ENCODE measurements around the gene TIMM13. TPM values are rescaled to one million over a fixed set of nuclear protein-coding genes. Genes with fewer than 3 reads are reported as not detected.
"Not testable (repeated sequence)": the region's sequence is repeated elsewhere in the genome, so short reads cannot be mapped to it uniquely, and the experiment has no call there.

The TIMM13 gene
- total RNA-seq, 2 donors from 2014 or later, result 52.0 to 52.3 TPM

DNA sequence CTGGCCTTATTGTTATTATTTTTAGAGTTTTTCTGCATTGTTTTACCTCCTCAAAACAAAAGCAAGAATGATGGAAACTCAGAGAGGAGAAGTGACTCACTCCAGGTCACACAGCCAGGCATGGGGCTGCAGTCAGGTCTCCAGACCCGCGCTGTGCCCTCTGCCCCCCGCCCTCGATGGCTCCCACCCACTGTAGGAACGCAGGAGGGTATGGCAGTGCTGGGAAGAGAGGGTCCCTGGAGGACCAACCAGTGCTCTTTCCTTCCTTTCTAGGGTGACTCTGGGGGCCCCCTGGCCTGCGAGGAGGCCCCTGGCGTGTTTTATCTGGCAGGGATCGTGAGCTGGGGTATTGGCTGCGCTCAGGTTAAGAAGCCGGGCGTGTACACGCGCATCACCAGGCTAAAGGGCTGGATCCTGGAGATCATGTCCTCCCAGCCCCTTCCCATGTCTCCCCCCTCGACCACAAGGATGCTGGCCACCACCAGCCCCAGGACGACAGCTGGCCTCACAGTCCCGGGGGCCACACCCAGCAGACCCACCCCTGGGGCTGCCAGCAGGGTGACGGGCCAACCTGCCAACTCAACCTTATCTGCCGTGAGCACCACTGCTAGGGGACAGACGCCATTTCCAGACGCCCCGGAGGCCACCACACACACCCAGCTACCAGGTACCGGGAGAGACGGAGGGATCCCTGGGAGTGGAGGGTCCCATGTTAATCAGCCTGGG, 5.6 kb downstream of the TIMM13 start:
- no peak for DNase-seq (ENCODE audit: low spot score)
- WGBS, result 91% methylated on average over 23 of the region's 23 CpGs
- Histone ChIP-seq H3K4me3 (no peak overlapping the region), H3K36me3 (peaks cover 0 to 3% of the 10 kb centered on the region in 2 donors), H3K9me3 (no peaks in the 10 kb centered on the region), H3K27ac (no peak overlapping the region), H3K27me3 (replicated peaks; ENCODE audit: insufficient read depth) (no peaks in the 10 kb centered on the region), H3K4me1 (replicated peaks) (peaks cover 14% of the 10 kb centered on the region)
- no peak for TF ChIP-seq POLR2A (IDR thresholded peaks at IDR 0.05)
- TF ChIP-seq, protein P1, sequence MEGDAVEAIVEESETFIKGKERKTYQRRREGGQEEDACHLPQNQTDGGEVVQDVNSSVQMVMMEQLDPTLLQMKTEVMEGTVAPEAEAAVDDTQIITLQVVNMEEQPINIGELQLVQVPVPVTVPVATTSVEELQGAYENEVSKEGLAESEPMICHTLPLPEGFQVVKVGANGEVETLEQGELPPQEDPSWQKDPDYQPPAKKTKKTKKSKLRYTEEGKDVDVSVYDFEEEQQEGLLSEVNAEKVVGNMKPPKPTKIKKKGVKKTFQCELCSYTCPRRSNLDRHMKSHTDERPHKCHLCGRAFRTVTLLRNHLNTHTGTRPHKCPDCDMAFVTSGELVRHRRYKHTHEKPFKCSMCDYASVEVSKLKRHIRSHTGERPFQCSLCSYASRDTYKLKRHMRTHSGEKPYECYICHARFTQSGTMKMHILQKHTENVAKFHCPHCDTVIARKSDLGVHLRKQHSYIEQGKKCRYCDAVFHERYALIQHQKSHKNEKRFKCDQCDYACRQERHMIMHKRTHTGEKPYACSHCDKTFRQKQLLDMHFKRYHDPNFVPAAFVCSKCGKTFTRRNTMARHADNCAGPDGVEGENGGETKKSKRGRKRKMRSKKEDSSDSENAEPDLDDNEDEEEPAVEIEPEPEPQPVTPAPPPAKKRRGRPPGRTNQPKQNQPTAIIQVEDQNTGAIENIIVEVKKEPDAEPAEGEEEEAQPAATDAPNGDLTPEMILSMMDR (IDR thresholded peaks at IDR 0.05), result no peak
- TF ChIP-seq POLR2AphosphoS5 (IDR thresholded peaks at IDR 0.05), result no peak
- intact Hi-C loops (cut with DNase I), result no loop called here

DNA sequence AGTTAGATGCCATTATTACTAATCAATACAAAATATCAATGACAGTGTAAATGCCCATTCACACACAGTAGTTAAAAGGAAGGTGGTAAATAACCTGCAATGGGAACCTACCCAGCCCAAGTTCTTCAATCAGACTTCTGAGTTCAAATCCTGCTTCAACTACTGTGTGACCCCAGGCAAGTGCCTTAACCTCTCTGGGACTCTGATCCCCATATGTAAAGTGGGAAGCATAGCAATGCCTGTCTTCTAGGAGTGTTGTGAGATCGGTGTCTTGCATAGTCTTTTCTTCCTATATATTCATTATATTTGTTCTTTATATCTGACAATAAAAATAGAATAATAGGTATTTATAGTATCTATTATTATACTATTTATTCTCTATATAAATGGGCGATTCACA, 6.9 kb downstream of the TIMM13 start:
- Histone ChIP-seq H3K4me1 (replicated peaks) (peaks cover 1% of the 10 kb centered on the region), H3K4me3 (no peak overlapping the region), H3K9me3 (no peaks in the 10 kb centered on the region), H3K27me3 (replicated peaks; ENCODE audit: insufficient read depth) (no peaks in the 10 kb centered on the region), H3K36me3 (peaks cover 0 to 3% of the 10 kb centered on the region in 2 donors), H3K27ac (no peak overlapping the region)
- 88% methylated on average over 2 of the region's 2 CpGs for WGBS
- no peak for DNase-seq (ENCODE audit: low spot score)
- intact Hi-C loops (cut with DNase I), result no loop called here
- TF ChIP-seq POLR2AphosphoS5 (IDR thresholded peaks at IDR 0.05), result no peak
- TF ChIP-seq, protein P1 (IDR thresholded peaks at IDR 0.05), result no peak
- TF ChIP-seq POLR2A (IDR thresholded peaks at IDR 0.05), result no peak

DNA sequence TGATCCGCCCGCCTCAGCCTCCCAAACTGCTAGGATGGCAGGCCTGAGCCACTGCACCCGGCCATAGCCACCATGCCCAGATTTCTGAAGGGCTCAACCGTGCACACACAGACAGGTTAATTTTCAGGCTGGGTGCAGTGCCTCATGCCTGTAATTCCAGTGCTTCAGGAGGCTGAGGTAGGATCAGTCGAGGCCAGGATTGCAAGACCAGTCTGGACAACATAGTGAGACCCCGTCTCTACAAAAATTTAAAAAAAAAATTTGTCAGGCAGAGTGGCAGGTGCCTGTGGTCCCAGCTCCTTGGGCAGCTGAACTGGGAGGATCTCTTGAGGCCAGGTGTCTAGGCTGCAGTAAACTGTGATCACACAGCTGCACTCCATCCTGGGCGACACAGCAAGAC, 7.6 kb downstream of the TIMM13 start:
- TF ChIP-seq, protein P1 (IDR thresholded peaks at IDR 0.05), result no peak
- no peak for TF ChIP-seq POLR2A (IDR thresholded peaks at IDR 0.05)
- no peak for TF ChIP-seq POLR2AphosphoS5 (IDR thresholded peaks at IDR 0.05)
- no peaks in the 10 kb centered on the region for H3K4me1 ChIP-seq (replicated peaks)
- H3K27ac ChIP-seq, result no peak overlapping the region
- no peak for DNase-seq (ENCODE audit: low spot score)
- H3K36me3 ChIP-seq, result peaks cover 0 to 3% of the 10 kb centered on the region in 2 donors
- 97% methylated on average over 7 of the region's 7 CpGs for WGBS
- intact Hi-C loops (cut with DNase I), result no loop called here
- H3K9me3 ChIP-seq, result no peaks in the 10 kb centered on the region
- H3K4me3 ChIP-seq, result no peak overlapping the region
- H3K27me3 ChIP-seq (replicated peaks; ENCODE audit: insufficient read depth), result no peaks in the 10 kb centered on the region

DNA sequence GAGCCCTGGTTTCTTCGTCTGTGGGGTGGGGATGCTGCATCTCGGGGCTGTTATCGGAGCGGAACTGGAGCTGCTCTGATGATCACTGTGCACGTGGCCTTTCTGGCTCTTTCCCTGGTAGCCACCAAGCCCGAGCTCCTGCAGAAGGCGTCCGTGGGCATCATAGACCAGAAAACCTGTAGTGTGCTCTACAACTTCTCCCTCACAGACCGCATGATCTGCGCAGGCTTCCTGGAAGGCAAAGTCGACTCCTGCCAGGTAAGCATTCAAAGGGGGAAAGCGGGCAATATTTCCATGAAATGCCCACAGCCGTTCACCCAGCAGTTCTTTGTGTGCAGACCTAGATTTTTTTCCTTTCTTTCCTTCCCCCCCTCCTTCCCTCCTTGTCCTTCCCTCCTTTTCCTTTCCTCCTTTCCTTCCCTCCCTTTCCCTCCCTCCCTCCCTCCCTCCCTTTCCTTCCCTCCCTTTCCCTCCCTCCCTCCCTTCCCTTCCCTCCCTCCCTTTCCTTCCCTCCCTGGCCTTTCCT, 9.4 kb downstream of the TIMM13 start:
- intact Hi-C loops (cut with DNase I), result no loop called here
- 78% methylated on average over 13 of the region's 13 CpGs for WGBS
- Histone ChIP-seq H3K27me3 (replicated peaks; ENCODE audit: insufficient read depth) (no peaks in the 10 kb centered on the region), H3K4me1 (replicated peaks) (no peaks in the 10 kb centered on the region), H3K36me3 (no peaks in the 10 kb centered on the region), H3K27ac (no peak overlapping the region), H3K9me3 (no peaks in the 10 kb centered on the region), H3K4me3 (no peak overlapping the region)
- no peak for TF ChIP-seq POLR2A (IDR thresholded peaks at IDR 0.05)
- TF ChIP-seq, protein P1 (IDR thresholded peaks at IDR 0.05), result no peak
- no peak for TF ChIP-seq POLR2AphosphoS5 (IDR thresholded peaks at IDR 0.05)
- no peak for DNase-seq (ENCODE audit: low spot score)

DNA sequence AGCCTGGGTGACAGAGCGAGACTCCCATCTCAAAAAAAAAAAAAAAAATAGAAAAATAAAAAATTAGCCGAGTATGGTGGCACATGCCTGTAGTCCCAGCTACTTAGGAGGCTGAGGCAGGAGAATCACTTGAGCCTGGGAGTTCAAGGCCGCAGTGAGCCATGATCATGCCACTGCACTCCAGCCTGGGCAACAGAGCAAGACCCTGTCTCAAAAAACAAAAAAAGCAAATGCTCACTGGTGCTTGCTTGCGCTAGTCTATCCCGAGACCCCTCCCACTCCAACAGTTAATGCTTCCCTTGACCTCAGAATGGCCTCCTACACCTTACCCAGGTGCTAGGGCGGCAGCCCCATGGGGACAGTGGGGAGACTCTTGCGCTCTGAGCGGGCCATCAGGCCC, 9.9 kb downstream of the TIMM13 start:
- DNase-seq (ENCODE audit: low spot score); H3K9me3 ChIP-seq; intact Hi-C loops (cut with DNase I); H3K4me3 ChIP-seq; H3K27me3 ChIP-seq (replicated peaks; ENCODE audit: insufficient read depth); H3K4me1 ChIP-seq (replicated peaks); H3K36me3 ChIP-seq; H3K27ac ChIP-seq: not testable (repeated sequence)
- 96% methylated on average over 8 of the region's 8 CpGs for WGBS
